HG02763 (cell line): ENCODE measurements around the gene DSPP.
"Not testable (repeated sequence)": the region's sequence is repeated elsewhere in the genome, so short reads cannot be mapped to it uniquely, and the experiment has no call there.

ENCODE experiments used
- ATAC-seq: cut with Tn5 transposase; IDR thresholded peaks from one replicate; pipeline ENCODE4 v1.9.1; 2021; ENCODE audit warnings: mild to moderate bottlenecking, moderate library complexity; ENCODE audit not compliant: unreplicated experiment

Gene DSPP

DNA sequence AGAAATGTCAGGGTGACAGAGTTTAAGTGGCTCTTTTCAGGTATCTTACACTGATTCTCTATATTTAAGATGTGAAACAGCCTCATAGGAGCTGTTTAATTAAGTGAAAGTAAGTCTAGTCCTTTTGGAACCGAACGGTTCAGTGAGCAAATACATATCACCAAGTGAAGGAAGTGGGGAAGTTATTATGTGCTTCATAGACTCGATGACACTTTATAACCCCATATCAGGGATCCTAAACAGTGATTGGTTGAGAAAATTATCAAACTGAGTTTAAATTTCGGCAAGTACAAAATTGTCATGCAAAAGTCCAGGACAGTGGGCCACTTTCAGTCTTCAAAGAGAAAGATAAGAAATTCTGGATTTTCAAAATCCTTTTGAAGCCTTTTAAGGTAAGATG, at the start of gene DSPP:
Gene DSPP, plus strand, starts transcription at position 301 of the 400 bp plus-strand sequence. CDS start 2,380 bp downstream, outside the sequence.
- no peak for ATAC-seq

DNA sequence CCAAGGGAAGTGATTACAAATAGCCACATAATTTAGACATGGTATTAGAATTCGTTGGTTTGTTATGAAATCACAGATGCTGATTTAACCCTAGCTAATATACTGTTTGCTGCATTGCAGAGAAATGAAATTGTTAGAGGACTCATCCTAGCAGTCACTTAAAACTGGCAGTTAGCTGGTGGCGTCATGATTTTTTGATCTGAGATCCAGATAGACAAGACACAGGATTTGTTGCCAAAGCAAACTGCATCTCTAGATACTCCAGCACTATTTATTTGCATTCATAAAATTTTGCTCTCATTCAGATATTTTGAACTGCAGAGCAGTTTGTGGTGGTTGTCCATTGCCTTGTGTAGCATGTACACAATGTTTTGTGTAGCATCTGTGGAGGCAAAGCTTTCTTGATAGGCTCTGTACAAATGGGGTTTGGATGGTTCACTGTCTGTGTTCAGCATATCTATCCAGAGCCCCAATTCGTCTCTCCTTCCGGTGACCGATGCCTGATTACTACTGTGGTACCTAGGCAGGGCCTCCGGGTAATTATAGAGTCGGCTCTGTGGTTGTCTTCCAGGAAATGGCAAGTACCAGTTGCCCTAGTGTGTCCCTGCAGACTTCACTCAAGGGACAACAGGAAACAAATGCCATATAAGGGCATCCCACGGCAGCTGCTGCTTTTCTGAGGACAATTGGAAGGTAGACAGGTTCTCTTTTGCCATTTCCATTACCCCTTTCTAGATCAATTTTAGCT, 49.1 kb upstream of the DSPP start:
- ATAC-seq = peak; percentile 99

DNA sequence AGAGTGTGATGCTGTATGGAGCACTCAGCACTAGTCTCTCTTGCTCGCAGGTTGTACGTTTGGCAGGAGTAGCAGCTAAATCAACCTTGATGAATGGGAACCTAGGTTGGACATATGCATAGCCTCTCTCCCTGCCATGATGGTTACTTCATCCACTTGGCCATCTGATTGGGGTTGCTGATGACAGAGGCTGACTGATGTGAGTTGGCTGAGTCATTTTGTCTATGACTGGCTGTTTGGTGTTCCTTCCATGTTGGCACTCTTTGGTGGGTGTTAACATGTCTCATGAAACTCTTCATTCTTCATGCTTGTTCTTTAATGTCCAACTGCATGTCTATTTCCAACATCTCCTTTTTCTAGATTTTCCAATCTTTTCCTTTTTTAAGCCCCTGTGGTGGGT, 47.5 kb upstream of the DSPP start:
- no peak for ATAC-seq

DNA sequence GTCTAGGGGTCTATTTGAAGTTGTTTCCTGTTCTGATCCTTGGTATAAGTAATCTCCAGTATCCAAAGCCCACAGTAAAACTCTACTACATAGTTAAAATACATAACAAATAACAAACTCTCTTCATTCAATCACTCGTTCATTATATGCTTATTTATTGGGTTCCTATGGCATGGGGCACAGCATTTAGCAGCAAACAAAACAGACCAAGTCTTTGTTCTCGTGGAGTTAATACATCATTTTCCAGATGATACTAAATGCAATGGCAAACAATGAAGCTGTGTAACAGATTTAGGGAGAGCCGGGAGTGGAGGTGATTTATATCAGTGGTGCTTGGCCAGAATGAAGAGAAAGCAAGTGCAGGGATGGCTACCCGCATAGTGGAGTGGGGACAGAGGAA, 42.6 kb upstream of the DSPP start:
- no peak for ATAC-seq

DNA sequence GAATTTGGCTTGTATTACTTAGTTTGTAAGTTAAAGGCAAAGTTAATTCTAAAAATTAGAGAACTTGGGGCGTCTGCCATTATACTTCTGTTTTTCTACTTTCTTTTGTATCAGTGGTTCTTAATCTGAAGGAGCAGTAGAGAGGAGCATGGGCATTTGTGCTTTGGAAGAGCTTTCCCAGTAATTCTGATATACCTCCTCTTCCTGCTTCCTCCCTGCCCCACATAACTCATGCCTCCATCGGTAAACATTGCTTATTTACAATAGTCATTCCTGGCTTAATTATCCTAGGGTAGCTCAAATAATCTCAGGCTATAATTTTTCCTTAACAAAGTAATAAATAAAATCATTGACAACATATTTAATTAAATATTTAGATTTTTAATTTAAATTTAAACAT, 42.1 kb upstream of the DSPP start:
- ATAC-seq = no peak

DNA sequence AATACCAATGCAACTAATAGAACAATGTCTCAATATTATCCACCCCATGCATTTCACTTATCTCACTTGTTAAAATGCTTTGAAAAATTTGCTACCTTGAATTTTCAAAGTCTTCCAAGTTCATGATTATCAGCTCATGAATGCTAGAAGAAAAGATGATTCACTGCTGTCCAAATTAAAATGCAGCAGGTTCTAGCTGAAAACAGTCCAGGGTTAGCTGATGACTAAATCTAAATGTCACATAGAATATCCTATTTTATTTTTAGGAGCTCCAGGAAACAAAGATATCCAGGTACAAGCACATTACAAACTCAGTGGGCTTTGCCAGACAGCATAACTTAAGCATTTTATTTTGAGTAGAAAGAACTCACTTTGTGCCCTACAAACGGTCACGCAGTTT, 41.1 kb upstream of the DSPP start:
- ATAC-seq = no peak

DNA sequence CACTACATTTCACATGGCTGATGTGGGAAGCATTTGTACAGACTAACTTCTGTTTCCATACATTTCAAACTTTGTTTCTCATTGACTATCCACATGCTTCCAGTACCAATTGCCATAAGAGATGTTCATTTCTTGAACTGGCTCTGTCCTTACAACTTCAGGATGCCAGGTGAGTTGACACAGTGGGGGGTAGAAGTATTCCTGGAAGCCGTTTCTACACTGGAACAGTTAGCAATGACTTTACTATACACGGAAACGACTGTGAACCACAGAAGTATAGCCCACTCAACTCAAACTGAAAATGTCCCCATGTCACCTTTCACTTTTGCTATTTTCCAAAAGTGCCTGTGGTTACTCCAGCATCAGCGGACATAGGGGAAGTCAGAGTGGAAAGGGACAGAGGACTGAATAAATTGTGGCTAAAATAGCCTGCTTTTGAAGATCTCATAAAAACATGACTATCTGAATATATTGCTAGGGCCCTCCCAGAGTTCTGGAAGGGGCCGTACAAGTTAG, 38.0 kb upstream of the DSPP start:
- ATAC-seq = no peak

DNA sequence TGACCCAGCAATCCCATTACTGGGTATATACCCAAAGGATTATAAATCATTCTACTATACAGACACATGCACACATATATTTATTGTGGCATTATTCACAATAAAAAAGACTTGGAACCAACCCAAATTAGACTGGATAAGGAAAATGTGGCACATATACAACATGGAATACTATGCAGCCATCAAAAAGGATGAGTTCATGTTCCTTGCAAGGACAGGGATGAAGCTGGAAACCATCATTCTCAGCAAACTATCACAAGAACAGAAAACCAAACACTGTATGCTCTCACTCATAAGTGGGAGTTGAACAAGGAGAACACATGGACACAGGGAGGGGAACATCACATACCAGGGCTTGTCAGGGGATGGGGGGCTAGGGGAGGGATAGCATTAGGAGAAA, 34.0 kb upstream of the DSPP start:
- not testable (repeated sequence) for ATAC-seq

DNA sequence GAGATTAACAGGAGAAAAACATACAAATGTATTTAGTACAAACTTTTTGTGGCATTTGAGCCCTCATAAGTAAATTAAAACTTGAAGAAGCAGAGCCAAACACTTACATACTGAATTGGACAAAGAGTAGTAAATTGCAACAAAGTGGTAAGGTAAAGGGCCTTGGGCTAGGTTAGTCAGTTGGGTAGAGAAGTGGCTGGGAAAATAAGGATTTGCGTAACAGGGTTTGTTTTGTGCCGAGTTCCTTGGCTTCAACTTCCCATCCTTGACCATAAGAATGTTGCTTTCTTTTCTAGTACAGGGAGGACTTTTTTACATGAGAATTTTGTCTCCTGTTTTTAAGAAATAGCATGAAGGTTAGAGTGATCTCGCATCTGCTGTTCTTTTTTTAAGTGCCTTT, 33.3 kb upstream of the DSPP start:
- no peak for ATAC-seq

DNA sequence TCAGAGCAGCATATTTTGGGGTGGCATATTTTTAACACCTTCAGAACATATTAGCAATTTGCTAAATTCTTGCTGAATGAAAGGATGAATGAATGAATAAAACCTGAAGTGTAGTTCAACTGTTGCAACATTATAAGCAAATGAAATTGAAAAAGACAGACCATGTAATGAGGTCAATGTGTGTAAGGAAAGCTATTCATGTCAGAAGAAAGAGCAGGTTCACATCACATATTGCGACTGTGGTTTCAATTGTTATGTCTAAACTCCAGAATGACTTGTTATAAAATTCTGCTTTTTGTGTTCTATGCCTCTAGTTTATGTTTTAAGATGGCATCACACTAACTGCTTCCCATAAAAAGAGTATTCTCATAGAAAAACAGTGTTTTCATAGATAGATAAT, 32.9 kb upstream of the DSPP start:
- no peak for ATAC-seq

DNA sequence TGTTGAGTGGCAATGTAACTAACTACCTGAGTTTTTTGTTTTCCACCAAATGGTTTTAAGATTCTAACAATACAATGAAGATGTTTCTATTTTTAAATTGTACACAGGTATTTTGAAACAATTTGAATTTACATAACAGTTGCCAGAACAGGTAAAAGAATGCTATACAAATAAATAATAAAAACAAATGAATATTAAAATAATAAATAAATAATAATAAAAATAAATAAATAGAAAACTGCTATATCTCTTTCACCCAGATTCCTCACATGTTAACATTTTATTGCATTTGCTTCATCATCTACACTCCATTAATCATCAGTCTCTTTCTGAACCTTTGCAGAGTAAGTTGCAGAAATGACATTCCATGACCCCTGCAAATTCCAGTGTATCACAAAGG, 32.3 kb upstream of the DSPP start:
- no peak for ATAC-seq

DNA sequence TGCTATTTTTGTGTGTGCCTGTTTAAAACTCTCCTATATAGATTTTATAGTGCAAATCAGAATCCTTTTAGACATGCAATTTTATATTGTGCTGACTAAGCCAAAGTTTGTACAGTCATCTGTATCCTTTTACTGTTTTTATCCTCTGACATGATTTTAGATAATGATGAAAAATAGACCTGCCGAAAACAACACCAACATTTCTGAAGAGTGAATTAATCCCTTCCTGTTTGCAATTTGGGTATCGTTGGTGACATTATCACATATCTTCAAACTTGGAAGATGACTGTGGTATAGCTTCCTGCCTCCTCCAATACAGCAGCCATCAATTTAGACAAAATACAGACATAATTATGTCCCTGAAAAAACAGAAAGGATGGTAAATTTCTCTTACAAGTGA, 28.9 kb upstream of the DSPP start:
- ATAC-seq = no peak

DNA sequence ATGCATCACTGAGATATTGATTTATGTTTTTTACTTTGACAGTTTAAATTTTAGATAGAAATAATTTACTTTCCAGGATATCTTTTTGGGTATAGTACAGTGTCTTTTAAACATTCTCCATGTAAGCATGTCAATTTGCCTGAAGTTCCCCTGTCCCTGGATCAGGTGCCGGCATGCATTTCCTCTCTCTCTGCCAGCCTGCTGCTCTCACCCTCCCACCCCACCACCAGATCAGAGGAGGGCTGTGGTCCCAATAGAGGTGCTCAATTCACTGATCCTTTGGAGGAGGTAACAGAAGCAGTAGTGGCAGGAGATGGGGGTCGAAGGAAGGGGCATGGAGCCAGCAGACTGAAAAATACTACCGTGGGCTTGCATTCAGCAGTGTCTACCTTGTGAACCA, 28.3 kb upstream of the DSPP start:
- ATAC-seq = no peak

DNA sequence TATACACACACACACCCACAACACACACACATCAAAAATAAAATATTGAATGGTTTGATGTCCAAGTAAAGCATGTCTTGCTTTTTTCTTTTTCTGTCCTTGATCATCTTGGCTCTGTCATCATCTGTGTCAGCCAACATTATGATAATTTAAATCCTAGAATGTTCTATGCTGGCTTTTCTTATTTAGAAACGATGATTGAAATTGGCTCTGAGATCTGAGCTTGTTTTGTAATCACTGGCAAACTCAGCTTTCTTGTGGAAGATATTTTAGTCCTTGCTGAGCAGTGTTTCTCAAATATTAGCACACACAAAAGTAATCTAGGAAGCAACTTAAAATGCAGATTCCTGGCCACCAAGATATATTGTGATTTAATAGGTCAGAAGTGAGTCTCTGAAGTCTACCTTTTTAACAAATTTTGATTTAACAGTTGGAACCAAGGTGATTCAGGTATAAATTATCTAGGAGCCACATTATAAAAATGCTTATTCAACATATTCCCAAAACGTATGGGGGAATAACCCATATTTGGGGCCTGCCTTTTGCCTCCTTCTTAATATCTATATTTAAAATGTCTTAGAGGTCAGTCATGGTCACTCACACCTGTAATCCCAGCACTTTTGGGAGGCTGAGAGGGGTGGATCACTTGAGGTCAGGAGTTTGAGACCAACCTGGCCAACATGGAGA, 24.0 kb upstream of the DSPP start:
- ATAC-seq = no peak

DNA sequence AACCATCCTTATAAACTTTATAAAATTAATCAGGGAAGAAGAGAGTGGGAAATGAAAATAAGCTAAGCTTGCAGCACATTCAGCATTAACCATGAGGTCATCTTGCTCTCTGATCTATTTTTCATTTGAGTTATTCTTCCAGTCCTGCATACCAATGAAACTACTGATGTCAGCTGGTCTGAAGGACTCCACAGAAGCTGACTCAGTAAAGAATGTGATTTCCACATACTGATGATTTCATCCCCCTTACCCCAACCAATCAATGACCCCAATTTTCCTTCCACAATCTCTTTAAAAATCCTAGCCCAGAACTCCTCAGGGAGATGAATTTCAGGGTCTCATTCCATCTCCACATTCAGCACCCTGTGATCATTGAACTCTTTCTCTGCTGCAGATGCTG, 18.8 kb upstream of the DSPP start:
- no peak for ATAC-seq

DNA sequence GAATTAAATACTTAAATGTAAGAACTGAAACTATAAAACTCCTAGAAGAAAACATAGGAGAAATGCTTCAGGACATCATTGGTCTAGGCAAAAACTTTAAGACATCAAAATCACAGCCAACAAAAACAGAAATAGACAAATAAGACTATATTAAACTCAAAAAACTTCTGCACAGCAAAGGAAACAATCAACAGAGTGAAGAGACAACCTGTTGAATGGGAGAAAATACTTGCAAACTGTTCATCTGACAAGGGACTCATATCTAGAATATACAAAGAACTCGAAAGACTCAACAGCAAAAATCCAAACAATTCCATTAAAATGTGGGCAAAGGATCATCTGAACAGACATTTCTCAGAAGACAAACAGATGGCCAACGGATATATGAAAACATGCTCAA, 16.2 kb upstream of the DSPP start:
- ATAC-seq = no peak

DNA sequence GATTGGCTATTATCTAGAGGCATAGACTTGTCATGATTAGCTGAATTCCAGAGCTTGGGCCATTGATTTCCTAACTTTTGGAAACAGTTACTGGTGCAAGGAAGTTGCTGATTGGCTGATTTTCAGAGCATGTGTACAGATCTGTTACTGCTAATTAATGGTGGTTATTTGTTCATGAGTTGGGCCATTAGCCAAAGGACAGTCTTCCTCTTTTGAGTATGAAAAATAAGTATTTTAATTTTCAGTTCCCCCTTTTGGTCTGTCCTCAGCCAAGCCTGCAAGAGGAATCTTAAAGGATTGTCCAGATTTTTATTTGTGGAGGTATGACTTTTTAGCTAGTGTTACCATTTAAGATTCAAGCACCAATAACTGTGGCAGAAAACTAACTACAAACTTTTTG, 7.0 kb upstream of the DSPP start:
- ATAC-seq = no peak

DNA sequence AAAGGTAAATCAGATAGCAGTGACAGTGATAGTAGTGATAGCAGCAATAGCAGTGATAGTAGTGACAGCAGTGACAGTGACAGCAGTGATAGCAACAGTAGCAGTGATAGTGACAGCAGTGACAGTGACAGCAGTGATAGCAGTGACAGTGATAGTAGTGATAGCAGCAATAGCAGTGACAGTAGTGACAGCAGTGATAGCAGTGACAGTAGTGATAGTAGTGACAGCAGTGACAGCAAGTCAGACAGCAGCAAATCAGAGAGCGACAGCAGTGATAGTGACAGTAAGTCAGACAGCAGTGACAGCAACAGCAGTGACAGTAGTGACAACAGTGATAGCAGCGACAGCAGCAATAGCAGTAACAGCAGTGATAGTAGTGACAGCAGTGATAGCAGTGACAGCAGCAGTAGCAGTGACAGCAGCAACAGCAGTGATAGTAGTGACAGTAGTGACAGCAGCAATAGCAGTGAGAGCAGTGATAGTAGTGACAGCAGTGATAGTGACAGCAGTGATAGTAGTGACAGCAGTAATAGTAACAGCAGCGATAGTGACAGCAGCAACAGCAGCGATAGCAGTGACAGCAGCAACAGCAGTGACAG, 6.1 kb downstream of the DSPP start:
- no peak for ATAC-seq

DNA sequence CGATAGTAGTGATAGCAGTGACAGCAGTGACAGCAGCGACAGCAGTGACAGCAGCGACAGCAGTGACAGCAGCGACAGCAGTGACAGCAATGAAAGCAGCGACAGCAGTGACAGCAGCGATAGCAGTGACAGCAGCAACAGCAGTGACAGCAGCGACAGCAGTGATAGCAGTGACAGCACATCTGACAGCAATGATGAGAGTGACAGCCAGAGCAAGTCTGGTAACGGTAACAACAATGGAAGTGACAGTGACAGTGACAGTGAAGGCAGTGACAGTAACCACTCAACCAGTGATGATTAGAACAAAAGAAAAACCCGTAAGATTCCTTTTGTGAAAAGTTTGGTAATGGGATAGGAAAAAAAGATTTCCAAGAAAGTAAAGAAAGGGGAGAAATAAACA, 7.9 kb downstream of the DSPP start:
- ATAC-seq = no peak

DNA sequence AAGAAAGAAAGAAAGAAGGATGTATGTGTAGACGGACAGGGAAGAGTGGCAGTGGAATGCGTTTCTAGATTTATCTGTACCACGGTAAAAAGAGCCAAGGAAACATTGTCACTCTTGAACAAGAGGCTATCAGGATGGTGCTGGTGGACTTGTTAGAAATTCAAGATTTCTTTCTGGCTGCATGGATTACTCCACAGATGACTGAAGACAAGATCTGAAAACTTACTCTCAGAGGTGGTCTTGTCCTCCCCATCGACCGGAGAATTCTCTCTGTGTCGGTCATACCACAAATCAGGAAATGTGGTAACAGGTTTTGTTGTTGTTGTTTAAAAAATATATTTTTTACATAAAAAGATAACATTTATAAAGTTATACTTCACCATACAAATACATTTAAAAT, 11.8 kb downstream of the DSPP start:
- no peak for ATAC-seq

DNA sequence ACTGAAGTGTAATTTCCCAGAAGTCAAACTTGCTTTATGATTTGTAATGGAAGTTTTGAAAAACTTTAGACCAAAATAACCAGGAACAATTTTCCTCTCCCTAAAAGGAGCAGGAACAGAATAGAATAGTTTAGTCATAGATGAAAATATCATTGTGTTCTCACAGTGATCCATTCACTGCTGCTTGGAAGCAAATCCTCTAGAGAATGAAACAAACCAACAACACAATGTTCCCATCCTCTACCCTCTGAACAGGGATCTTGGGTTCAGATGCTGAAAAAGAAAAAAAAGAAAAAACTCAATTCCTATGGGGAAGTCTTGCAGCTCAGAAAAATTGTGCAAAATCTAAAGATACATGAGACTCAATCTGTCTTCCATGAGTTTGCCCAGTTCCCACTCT, 12.2 kb downstream of the DSPP start:
- no peak for ATAC-seq

DNA sequence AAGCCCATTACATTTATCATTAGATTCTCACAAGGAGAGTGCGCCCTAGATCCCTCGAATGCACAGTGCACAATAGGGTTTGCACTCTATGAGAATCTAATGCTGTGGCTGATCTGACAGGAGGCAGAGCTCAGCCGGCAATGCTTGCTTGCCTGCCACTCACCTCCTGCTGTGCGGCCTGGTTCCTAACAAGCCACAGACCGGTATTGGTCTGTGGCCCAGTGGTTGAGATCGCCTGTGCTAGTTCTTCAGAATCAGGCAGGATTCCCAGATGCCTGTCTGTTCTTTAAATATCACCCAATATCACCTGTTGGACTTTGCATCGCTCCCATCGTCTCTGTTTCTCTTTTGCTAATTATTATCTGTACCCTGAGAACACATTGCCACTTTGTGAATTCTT, 14.0 kb downstream of the DSPP start:
- no peak for ATAC-seq
